Measurements from ENCODE around the gene SLC49A4.

The SLC49A4 gene

GRCh38 chr3:122907471-122907870 is 112.6 kb downstream of the SLC49A4 start:
- no peak for TF ChIP-seq CTCF (IDR thresholded peaks at IDR 0.05; ENCODE audit: low read depth, low read length, missing control alignments)
- H3K4me3 ChIP-seq (ENCODE audit: low read depth, low read length), result no peak overlapping the region
- DNase-seq (ENCODE audit: low read depth), result no peak
- in situ Hi-C loops (cut with HindIII; ENCODE audit: low sequenced_read_pairs), result no loop called here

GRCh38 chr3:122908251-122908650 is 113.4 kb downstream of the SLC49A4 start:
- H3K4me3 ChIP-seq (ENCODE audit: low read depth, low read length), result no peak overlapping the region
- TF ChIP-seq CTCF (IDR thresholded peaks at IDR 0.05; ENCODE audit: low read depth, low read length, missing control alignments), result no peak
- no peak for DNase-seq (ENCODE audit: low read depth)
- in situ Hi-C loops (cut with HindIII; ENCODE audit: low sequenced_read_pairs), result no loop called here

GRCh38 chr3:122911901-122912300 is 117.0 kb downstream of the SLC49A4 start:
- no peak for DNase-seq (ENCODE audit: low read depth)
- in situ Hi-C loops (cut with HindIII; ENCODE audit: low sequenced_read_pairs), result no loop called here
- TF ChIP-seq CTCF (IDR thresholded peaks at IDR 0.05; ENCODE audit: low read depth, low read length, missing control alignments), result no peak
- no peak overlapping the region for H3K4me3 ChIP-seq (ENCODE audit: low read depth, low read length)

GRCh38 chr3:122912772-122913538 is 118.1 kb downstream of the SLC49A4 start:
- in situ Hi-C loops (cut with HindIII; ENCODE audit: low sequenced_read_pairs), result no loop called here
- no peak for TF ChIP-seq CTCF (IDR thresholded peaks at IDR 0.05; ENCODE audit: low read depth, low read length, missing control alignments)
- H3K4me3 ChIP-seq (ENCODE audit: low read depth, low read length), result no peak overlapping the region
- no peak for DNase-seq (ENCODE audit: low read depth)

- TF ChIP-seq CTCF (IDR thresholded peaks at IDR 0.05; ENCODE audit: low read depth, low read length, missing control alignments), result no peak
Measured at GRCh38 chr3:122913539-122914100, 118.8 kb downstream of the SLC49A4 start.

GRCh38 chr3:122915300-122916055 is 120.6 kb downstream of the SLC49A4 start:
- no peak for DNase-seq (ENCODE audit: low read depth)
- in situ Hi-C loops (cut with HindIII; ENCODE audit: low sequenced_read_pairs), result no loop called here
- H3K4me3 ChIP-seq (ENCODE audit: low read depth, low read length), result no peak overlapping the region
- no peak for TF ChIP-seq CTCF (IDR thresholded peaks at IDR 0.05; ENCODE audit: low read depth, low read length, missing control alignments)

More at GRCh38 chr3:122913539-122914100, 118.8 kb downstream of the SLC49A4 start:
- in situ Hi-C loops (cut with HindIII; ENCODE audit: low sequenced_read_pairs), result no loop called here
- DNase-seq (ENCODE audit: low read depth), result no peak
- H3K4me3 ChIP-seq (ENCODE audit: low read depth, low read length), result no peak overlapping the region

Measured in astrocyte of the cerebellum (primary cell).